ENCODE data around the gene HIC1.

HIC1 gene

DNA sequence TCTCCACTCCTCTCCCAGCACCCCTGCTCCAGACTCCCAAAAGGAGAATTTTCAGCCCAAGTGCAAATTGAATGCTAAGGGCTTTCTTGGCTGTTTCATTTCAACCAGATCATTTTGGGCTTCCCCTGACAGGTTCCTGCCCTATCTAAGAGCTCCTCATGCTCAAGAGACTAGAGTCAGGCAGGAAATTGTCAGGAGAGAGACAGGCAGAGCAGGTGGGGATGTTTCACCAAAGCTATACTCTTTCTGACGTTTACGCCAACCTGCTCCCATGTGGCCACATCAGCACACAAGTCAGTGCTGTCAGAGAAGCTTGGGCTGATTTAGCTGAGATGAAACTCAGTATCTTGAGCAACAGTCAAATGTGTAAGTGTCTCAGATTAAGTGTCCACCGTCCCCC is 31.4 kb downstream of the HIC1 start:
- Mint-ChIP-seq H3K4me1 (peaks cover 89% of the 10 kb centered on the region), H3K4me3 (no peak overlapping the region)

DNA sequence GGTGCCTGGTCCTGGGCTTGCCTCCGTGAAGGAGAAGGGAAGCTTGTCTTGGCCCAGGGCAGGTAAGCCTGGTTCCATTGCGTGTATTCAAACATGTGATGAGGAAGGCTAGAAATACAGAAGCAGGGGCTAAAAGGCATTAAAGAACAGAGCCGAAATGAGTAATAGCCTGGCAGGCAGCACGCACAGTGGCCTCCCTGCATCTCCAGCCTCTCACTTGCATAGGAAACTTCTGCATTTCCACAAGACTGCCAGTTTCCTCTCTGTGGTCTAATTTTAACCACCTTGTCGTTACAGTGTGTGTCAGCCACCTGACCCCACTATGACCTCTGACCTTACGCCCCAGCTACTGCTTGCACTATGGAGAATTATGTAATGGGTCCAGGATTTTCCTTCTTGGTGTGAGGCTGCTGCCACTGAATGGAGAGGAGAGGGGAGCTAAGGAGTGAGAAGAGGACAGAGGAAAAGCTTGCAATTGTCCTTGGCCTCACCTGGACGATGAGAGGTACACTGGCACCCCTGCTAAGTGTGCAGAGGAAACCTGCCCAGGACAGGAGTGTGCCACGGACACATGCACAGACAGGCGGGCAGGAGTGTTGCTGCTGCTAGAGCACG is 32.8 kb downstream of the HIC1 start:
- DNase-seq (ENCODE audit: low spot score in 2 of 2) = peak in 1 of 2 donors; percentile 30
- peaks cover 83% of the 10 kb centered on the region for H3K4me1 Mint-ChIP-seq

More for the DNA sequence above, 31.4 kb downstream of the HIC1 start:
- Mint-ChIP-seq H3K27ac (no peak overlapping the region), H3K36me3 (peaks cover 37% of the 10 kb centered on the region), H3K9me3 (no peaks in the 10 kb centered on the region)
- no peak for DNase-seq (ENCODE audit: low spot score in 2 of 2)
- ATAC-seq = no peak

DNA sequence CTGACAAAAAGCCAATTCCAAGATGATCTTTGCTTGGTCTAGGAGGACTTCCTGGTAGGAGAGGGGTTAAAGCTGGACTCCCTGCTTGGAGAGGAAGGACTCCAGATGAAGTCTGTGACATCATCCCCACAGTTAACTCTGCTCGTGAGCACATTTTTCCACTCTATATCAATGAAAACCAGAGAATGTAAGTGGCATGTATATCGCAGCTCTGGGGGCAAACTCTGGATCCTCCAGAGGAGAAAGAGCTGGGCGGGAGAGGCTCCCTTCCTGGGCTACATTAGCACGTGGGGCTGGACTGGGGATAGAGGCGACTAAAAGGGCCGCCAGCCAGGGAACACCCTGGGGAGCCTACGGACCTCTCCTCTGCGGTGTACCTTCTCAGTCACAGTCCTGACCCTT is 34.1 kb downstream of the HIC1 start:
- peaks cover 70% of the 10 kb centered on the region for H3K4me1 Mint-ChIP-seq
- no peaks in the 10 kb centered on the region for H3K9me3 Mint-ChIP-seq
- H3K36me3 Mint-ChIP-seq = peaks cover 26% of the 10 kb centered on the region
- ATAC-seq (peak; percentile 39), DNase-seq (ENCODE audit: low spot score in 2 of 2) (no peak)
- H3K4me3 Mint-ChIP-seq = peak overlapping the region; percentile 77
- peak overlapping the region; percentile 88 for H3K27ac Mint-ChIP-seq

More for the DNA sequence above, 32.8 kb downstream of the HIC1 start:
- peak overlapping the region; percentile 77 for H3K4me3 Mint-ChIP-seq
- peaks cover 33% of the 10 kb centered on the region for H3K36me3 Mint-ChIP-seq
- no peaks in the 10 kb centered on the region for H3K9me3 Mint-ChIP-seq
- ATAC-seq = peak; percentile 82
- peak overlapping the region; percentile 88 for H3K27ac Mint-ChIP-seq

DNA sequence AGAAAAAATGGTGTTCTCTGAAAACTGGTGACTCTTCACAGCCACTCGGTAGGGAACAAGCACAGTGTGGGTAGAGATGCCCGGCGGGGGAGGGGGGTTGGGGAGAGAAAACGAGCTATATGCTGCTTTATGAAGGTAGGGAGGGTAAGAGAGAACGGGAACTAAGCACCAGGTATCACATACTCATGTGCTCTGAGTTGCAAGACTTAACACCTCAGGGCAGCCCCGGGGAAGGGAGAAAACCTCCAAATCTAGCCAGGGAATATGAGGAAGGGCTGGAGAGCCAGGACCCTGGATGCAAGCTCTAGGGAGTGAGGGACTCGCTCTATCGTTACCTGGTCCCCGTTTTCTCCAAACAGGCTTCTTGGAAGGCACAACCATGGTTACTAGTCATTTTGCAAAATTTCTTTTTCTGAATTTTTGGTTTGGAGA is 35.3 kb downstream of the HIC1 start:
- ATAC-seq (no peak), DNase-seq (ENCODE audit: low spot score in 2 of 2) (no peak)
- no peaks in the 10 kb centered on the region for H3K9me3 Mint-ChIP-seq
- H3K4me3 Mint-ChIP-seq = peak overlapping the region; percentile 77
- H3K4me1 Mint-ChIP-seq = peaks cover 58% of the 10 kb centered on the region
- peaks cover 19% of the 10 kb centered on the region for H3K36me3 Mint-ChIP-seq
- peak overlapping the region; percentile 88 for H3K27ac Mint-ChIP-seq

DNA sequence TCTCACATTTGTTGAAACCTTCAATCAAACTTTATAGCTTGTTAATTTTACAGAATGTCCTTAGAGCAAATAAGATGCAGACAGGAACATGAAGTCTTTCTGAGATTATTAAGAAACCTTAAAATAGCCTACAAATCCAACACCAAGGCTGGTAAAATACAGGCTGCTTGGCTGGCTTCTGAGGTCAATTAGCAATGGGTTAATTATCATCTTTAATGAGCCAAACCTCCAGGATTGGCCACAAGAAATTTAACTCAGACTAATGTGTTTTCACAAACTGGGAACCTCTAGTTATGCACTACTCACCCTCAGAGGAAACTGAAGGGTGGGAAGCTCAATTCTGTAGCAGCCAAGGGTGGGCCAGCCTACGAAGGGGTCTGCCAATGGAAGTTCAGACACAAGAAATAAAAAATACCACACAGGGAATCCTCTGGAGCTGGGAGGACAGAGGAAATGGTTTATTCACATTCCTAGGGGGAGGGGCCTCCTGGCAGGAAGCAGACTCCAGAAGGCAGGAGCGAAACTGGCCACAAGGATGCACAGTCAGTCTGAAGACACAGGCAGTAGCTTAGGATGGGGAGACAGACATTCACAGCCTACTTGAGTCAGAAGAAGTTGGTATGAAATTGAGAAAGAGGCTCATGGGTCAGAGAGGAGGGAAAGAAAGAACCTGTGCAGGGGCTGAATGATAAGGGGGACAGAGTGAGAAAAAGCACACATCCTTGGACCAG is 36.1 kb downstream of the HIC1 start:
- Mint-ChIP-seq H3K9me3 (no peaks in the 10 kb centered on the region), H3K4me3 (peak overlapping the region; percentile 77), H3K4me1 (peaks cover 63% of the 10 kb centered on the region), H3K27ac (peak overlapping the region; percentile 15), H3K36me3 (peaks cover 23% of the 10 kb centered on the region)
- no peak for DNase-seq (ENCODE audit: low spot score in 2 of 2)
- no peak for ATAC-seq

DNA sequence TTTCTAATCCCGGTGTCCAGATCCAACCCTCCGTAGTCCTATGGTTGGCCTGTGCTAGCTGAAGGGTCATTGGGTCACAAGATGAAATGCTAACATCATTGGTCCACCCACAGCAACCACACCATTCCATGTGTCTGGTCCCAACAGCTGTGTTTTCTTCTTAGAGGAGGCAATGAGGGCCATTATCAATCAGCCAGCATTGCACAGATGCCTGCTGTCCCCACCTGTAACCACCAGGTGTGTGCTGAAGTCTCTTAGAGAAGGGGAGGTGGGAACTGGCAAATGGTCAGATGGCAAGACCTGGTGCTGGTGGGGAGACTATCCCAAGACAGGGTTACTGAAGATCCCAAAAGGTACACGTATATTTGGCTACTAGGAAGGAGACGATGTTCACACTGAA is 37.4 kb downstream of the HIC1 start:
- H3K36me3 Mint-ChIP-seq = peaks cover 24% of the 10 kb centered on the region
- H3K4me1 Mint-ChIP-seq = peaks cover 54% of the 10 kb centered on the region
- H3K27ac Mint-ChIP-seq = no peak overlapping the region
- ATAC-seq (no peak), DNase-seq (ENCODE audit: low spot score in 2 of 2) (no peak)
- no peaks in the 10 kb centered on the region for H3K9me3 Mint-ChIP-seq
- H3K4me3 Mint-ChIP-seq = no peak overlapping the region

DNA sequence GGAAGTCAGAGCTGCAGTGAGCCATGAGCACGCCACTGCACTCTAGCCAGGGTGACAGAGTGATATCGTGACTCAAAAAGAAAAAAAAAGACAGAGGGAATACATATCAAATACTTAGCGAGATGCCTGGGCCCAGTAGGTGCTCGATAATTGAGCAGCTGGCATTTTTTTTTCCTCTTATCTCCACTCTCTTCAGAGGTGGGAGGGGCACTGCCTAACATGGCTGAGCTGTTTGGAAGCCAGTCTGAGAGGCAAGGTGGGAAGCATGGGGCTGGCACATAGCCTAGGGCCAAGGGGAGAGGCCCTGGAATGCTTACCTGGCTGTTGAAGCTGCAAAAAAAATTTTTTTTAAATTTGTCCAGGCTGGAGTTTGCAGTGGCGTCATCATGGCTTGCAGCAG is 38.4 kb downstream of the HIC1 start:
- Mint-ChIP-seq H3K9me3 (no peaks in the 10 kb centered on the region), H3K4me3 (no peak overlapping the region), H3K4me1 (peaks cover 43% of the 10 kb centered on the region), H3K27ac (no peak overlapping the region), H3K36me3 (peaks cover 17% of the 10 kb centered on the region)
- no peak for ATAC-seq
- DNase-seq (ENCODE audit: low spot score in 2 of 2) = no peak

DNA sequence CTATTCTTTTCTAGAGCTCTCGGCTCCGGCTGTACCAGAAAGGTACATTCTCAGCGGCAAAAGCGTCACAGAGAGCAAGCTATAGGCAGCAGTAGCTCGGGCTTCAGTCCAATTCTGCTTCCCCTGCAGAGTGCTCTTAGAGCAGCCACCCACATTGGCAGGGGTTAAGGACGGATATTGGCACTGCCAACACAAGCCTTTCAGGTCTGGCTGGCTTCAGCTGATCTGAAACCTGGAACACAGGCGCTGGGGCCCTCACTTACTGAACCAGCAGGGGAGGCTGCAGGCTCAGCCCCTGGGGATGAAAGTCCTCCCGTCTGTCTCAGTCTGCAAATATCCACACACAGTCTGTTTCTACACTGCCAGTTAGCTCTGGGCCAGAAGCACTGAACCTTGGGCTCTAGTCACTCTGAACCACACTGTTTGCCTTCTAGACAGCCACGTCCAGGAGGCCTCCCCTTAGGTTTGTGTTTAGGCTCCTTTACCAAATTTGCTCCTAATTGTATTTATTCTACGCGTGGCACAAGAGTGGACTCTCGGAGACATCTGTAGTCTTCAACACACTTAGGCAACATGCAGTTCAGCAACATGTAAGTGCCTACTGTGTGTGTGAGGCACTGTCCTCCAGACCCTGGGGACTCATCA is 40.1 kb downstream of the HIC1 start:
- Mint-ChIP-seq H3K27ac (no peak overlapping the region), H3K36me3 (peaks cover 17% of the 10 kb centered on the region), H3K9me3 (no peaks in the 10 kb centered on the region), H3K4me1 (peaks cover 26% of the 10 kb centered on the region), H3K4me3 (no peak overlapping the region)
- ATAC-seq (no peak), DNase-seq (ENCODE audit: low spot score in 2 of 2) (no peak)

DNA sequence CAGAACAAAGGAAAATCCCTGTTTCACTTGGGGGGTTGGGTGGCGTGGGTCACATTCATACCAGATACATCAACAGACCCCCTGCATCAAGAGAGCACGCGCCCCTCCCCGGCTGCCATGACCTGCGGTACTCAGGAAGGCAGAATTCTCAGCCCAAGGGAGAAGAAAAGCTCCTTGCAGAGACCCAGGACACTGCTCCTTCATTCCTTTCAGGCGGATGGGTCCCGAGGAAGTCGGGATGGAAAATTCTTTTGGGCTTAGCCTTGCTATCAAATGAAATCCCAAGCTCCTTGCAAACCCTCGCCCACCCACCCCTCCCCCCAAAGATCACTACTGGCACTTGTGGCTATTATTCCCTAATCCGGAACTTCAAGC is 40.6 kb downstream of the HIC1 start:
- H3K9me3 Mint-ChIP-seq = no peaks in the 10 kb centered on the region
- H3K27ac Mint-ChIP-seq = no peak overlapping the region
- H3K36me3 Mint-ChIP-seq = peaks cover 17% of the 10 kb centered on the region
- no peak overlapping the region for H3K4me3 Mint-ChIP-seq
- H3K4me1 Mint-ChIP-seq = peaks cover 21% of the 10 kb centered on the region
- DNase-seq (ENCODE audit: low spot score in 2 of 2) (no peak), ATAC-seq (no peak)

DNA sequence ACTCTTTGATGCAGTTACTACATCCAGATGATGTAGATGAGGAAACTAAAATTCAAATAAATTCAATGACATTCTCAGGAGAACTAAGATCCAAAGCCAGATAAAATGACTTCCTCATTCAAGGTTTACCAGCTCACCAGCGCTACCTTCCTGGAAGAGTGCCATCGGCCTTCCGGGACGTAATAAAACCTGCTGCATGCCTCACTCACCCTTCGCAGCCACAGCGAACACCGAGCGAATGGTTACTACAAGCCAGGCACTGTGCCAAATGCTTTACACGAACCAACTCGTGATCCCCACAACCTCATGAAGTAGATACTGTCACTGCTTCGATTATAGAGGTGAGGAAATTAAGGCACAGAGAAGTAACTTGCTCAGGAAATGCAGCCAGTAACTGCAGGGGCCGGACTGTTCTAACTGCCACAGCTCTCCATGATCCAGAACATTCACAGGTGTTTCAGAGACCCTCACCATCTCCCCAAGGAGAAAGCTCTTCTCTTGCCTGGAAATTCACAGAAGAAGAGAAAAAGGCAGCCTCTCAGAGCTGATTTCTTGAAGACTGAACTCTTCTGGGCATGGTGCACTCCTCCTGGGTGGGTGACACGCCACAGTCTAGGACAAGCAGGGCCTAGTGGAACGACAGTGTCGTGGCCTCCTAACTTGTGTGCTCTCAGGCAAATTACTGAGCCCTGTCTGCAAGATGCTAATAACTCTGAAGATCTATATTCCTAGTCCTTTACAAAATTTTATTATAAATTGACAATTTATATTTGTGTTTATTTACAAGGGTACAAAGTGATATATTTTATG is 46.8 kb downstream of the HIC1 start:
- H3K4me1 Mint-ChIP-seq = peaks cover 12% of the 10 kb centered on the region
- peaks cover 20% of the 10 kb centered on the region for H3K36me3 Mint-ChIP-seq
- no peak overlapping the region for H3K4me3 Mint-ChIP-seq
- no peaks in the 10 kb centered on the region for H3K9me3 Mint-ChIP-seq
- ATAC-seq (peak; percentile 40), DNase-seq (ENCODE audit: low spot score in 2 of 2) (no peak)
- H3K27ac Mint-ChIP-seq = no peak overlapping the region

DNA sequence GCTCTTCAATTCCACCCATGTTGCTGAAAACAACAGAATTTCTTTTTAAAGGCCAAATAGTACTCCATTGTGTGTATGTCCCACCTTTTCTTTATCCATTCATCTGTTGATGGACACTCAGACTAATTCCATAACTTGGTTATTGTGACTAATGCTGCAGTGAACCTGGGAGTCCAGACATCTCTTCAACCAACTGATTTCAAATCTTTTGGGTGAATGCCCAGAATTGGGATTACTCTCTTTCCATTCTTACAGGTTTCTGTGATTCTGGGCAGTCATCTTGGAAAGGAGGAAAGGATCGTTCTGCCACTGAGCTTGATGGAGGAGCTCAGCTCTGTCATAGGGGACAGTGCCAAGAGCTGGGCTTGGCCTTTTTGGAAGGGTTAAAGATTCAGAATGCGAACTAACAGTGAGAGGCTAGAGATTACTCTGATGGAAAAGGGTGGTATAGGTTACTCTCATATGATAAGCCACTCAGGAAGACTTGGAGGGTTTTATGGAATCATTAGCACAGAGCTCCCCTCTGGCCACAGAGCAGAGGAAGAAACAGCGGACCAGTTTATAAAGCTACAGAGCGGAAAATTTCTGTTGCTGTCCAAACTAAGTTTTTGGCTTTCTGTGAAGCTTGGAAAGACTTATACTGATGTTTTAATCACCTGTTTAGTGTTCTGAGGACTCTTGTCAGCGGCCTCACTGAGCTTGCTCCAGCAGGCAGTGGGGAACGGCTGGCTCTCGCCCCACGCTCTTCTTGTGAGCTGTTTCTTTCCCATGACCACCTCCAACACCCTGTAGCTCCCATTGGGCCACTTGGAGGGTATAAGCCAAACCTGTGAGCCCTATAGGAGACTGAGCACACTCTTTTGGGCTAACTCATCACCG is 48.3 kb downstream of the HIC1 start:
- no peak for DNase-seq (ENCODE audit: low spot score in 2 of 2)
- Mint-ChIP-seq H3K36me3 (peaks cover 20% of the 10 kb centered on the region), H3K4me1 (peaks cover 18% of the 10 kb centered on the region), H3K27ac (peak overlapping the region; percentile 17), H3K4me3 (no peak overlapping the region), H3K9me3 (no peaks in the 10 kb centered on the region)
- ATAC-seq = no peak

DNA sequence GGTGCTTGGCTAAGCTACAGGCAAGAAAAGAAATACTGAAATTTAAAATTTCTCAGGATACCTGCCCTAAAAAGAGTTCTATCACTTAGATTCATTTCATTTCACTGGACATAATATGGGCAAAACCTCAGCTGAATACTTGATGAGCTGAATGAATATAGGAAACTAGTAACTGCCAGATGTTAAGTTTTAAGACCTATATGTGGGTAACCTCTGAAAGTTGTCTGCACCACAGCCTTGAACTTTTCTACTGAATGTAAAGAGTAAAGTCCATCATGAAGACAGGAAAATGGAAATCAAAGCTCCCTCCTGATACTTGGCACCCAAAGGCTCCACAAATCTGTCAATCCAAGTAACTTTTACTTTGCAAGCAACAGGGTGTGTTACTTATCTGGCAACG is 50.8 kb downstream of the HIC1 start:
- ATAC-seq (no peak), DNase-seq (ENCODE audit: low spot score in 2 of 2) (no peak)
- H3K4me3 Mint-ChIP-seq = no peak overlapping the region

DNA sequence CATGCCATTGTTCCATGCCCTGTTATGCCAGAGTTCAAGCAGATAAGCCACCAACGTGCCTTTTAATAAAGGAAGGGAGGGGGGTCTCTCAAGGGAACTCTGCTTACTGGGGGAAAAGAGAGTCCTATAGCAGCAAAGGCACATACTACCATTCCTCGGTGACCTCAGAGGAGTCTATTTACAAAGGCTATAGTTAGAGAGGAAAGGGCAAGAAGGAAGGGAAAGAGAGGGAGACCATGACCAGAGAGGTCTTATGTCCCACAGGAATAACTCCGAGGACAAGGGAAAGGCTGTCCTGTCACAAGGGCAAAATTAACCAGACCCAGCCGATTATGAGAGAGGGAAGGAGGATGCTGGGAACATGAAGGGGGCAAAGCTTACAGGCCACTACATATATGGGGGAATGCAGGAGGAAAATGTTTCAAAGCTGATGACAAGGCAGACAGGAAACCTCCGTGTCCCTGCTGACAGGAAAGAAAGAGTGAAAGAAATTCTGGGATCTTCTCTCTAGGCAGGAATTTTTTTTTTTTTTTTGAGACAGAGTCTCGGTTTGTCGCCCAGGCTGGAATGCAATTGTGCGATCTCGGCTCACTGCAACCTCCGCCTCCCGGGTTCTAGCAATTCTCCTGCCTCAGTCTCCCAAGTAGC is 51.5 kb downstream of the HIC1 start:
- H3K4me3 Mint-ChIP-seq = no peak overlapping the region
- peaks cover 25% of the 10 kb centered on the region for H3K36me3 Mint-ChIP-seq
- ATAC-seq (no peak), DNase-seq (ENCODE audit: low spot score in 2 of 2) (no peak)
- H3K27ac Mint-ChIP-seq = peak overlapping the region; percentile 76
- peaks cover 18% of the 10 kb centered on the region for H3K4me1 Mint-ChIP-seq
- no peaks in the 10 kb centered on the region for H3K9me3 Mint-ChIP-seq

More for the DNA sequence above, 50.8 kb downstream of the HIC1 start:
- Mint-ChIP-seq H3K36me3 (peaks cover 25% of the 10 kb centered on the region), H3K9me3 (no peaks in the 10 kb centered on the region), H3K27ac (no peak overlapping the region), H3K4me1 (peaks cover 18% of the 10 kb centered on the region)

DNA sequence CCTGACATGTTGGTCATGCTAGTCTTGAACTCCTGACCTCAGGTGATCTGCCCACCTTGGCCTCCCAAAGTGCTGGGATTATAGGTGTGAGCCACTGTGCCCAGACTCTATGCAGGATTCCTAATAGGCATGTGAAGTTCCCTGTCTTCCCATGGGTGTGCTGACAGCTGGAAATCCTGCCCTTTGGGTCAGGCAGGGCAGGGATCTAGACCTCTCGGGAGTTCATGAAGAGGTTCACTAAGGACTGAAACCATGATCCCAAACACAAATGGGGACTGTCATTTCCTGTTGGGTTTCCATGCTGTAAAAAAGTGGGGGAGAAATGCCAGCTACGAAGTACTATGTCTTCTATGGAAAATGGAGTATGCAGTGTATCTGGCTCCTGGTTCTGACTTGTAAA is 52.1 kb downstream of the HIC1 start:
- no peaks in the 10 kb centered on the region for H3K9me3 Mint-ChIP-seq
- H3K36me3 Mint-ChIP-seq = peaks cover 25% of the 10 kb centered on the region
- H3K4me1 Mint-ChIP-seq = peaks cover 18% of the 10 kb centered on the region
- no peak for ATAC-seq
- DNase-seq (ENCODE audit: low spot score in 2 of 2) = no peak
- peak overlapping the region; percentile 76 for H3K27ac Mint-ChIP-seq
- H3K4me3 Mint-ChIP-seq = no peak overlapping the region

All from stimulated activated effector memory CD8-positive, alpha-beta T cell treated with anti-CD3 and anti-CD28 coated beads, Interleukin-12 subunit alpha, Interleukin-12 subunit beta, amount 100 ng/mL, for 72 hours (primary cell).